ENCODE results near the gene OSGEPL1.

- TF ChIP-seq CTCF (IDR thresholded peaks at IDR 0.05) (no peak), EP300 (IDR thresholded peaks at IDR 0.05) (no peak)
These were observed 33.2 kb downstream of the OSGEPL1 start for GRCh38 chr2:189729430-189729829.
